H1 (cell line): ENCODE data around the gene BRPF1. TPM values are rescaled to one million over a fixed set of nuclear protein-coding genes. Genes with fewer than 3 reads are reported as not detected.

Source experiments
- CTCF ChIA-PET: fragments of 300-600 bp; sonication (Branson Sonifier 250); formaldehyde crosslinking; loops from one replicate; lab custom pipeline; 2021; ENCODE audit not compliant: partially characterized antibody; lab: Charles Lee
- POLR2A ChIA-PET: fragments of 300-600 bp; sonication (Branson Sonifier 250); formaldehyde crosslinking; loops from one replicate; lab custom pipeline; 2021; ENCODE audit warnings: inconsistent platforms; ENCODE audit not compliant: partially characterized antibody; lab: Charles Lee
- DNase-seq, 2 experiments: peaks; one replicate each; pipeline versions ENCODE4 v3.0.0 to v3.0.0-alpha.2; 2010 to 2022; ENCODE audit warnings: low spot score in 2 of 2, low read depth in 1 of 2, mixed read lengths in 1 of 2
- FAIRE-seq: peaks from 2 replicates; lab custom pipeline; 2011; peaks lifted over from hg19 to GRCh38; lab: Jason Lieb, UNC
- H2AFZ ChIP-seq: 2 replicates; pipeline ENCODE4 v1.8.1; 2012; ENCODE audit warnings: low read length, inconsistent platforms
- H2AK5ac ChIP-seq: 2 replicates; pipeline ENCODE4 v1.6.1; 2013; ENCODE audit warnings: low read depth, low read length
- H2BK120ac ChIP-seq: replicated peaks from 2 replicates; pipeline ENCODE3; 2013; ENCODE audit warnings: low read depth, low read length, inconsistent platforms
- H2BK12ac ChIP-seq: 2 replicates; pipeline ENCODE4 v1.6.1; 2013; ENCODE audit warnings: low read depth, low read length
- H2BK15ac ChIP-seq: 2 replicates; pipeline ENCODE4 v1.6.1; 2013; ENCODE audit warnings: low read length
- H2BK20ac ChIP-seq: 2 replicates; pipeline ENCODE4 v1.6.1; 2013; ENCODE audit warnings: low read length
- H2BK5ac ChIP-seq: 2 replicates; pipeline ENCODE4 v1.6.1; 2013; ENCODE audit warnings: low read depth, low read length
- H3K14ac ChIP-seq: 2 replicates; pipeline ENCODE4 v1.6.1; 2013; ENCODE audit warnings: inconsistent platforms; ENCODE audit not compliant: insufficient read length
- H3K18ac ChIP-seq: 2 replicates; pipeline ENCODE4 v1.6.1; 2013; ENCODE audit warnings: low read length; ENCODE audit errors: extremely low read depth
- H3K23ac ChIP-seq: 2 replicates; pipeline ENCODE4 v1.6.1; 2013; ENCODE audit warnings: inconsistent platforms; ENCODE audit not compliant: insufficient read length
- H3K23me2 ChIP-seq: 2 replicates; pipeline ENCODE4 v1.6.1; 2013; ENCODE audit warnings: low read depth, low read length
- H3K27ac ChIP-seq: 2 replicates; pipeline ENCODE4 v1.6.1; 2011; ENCODE audit warnings: low read depth, low read length, inconsistent platforms
- H3K27me3 ChIP-seq, 4 experiments: replicated peaks in 1 of 4; 1 replicate in 1 of 4; 2 replicates in 3 of 4; pipeline versions ENCODE4 v1.6.1 to v1.8.1; 2011 to 2013; ENCODE audit warnings: low read length in 3 of 4, mild to moderate bottlenecking in 3 of 4, inconsistent platforms in 2 of 4, mixed read lengths in 2 of 4, moderate library complexity in 1 of 4; ENCODE audit not compliant: control insufficient read depth in 3 of 4, insufficient read depth in 3 of 4; ENCODE audit errors: extremely low read depth in 1 of 4
- H3K36me3 ChIP-seq, 4 experiments: 2 replicates each; pipeline versions ENCODE4 v1.6.1 to v1.8.1; 2011 to 2013; ENCODE audit warnings: mild to moderate bottlenecking in 4 of 4, low read length in 3 of 4, moderate library complexity in 2 of 4, control low read depth in 1 of 4, inconsistent platforms in 1 of 4; ENCODE audit not compliant: insufficient read depth in 4 of 4, control insufficient read depth in 2 of 4
- H3K4ac ChIP-seq: replicated peaks from 2 replicates; pipeline ENCODE3; 2013; ENCODE audit warnings: low read length, low read depth, mixed read lengths, inconsistent platforms; ENCODE audit not compliant: insufficient read length
- H3K4me1 ChIP-seq, 4 experiments: replicated peaks in 1 of 4; 1 replicate in 1 of 4; 2 replicates in 3 of 4; pipeline versions ENCODE4 v1.6.1 to v1.8.1; 2011 to 2013; ENCODE audit warnings: low read length in 3 of 4, inconsistent platforms in 2 of 4, mixed read lengths in 1 of 4; ENCODE audit not compliant: insufficient read depth in 4 of 4, control insufficient read depth in 3 of 4
- H3K4me2 ChIP-seq, 2 experiments: 2 replicates each; pipeline versions ENCODE4 v1.6.1 to v1.8.1; 2011 to 2013; ENCODE audit warnings: low read depth in 2 of 2, low read length in 2 of 2, control low read depth in 1 of 2, inconsistent platforms in 1 of 2, mild to moderate bottlenecking in 1 of 2; ENCODE audit not compliant: insufficient read depth in 1 of 2
- H3K4me3 ChIP-seq, 4 experiments: fragments of 200-600, 300-600 bp in 1 of 4; sonication (generic), shearing (Covaris generic), sonication (Bioruptor Twin) in 1 of 4; 2 replicates each; pipeline versions ENCODE4 v1.5.1 to v1.8.1; 2011 to 2016; ENCODE audit warnings: low read length in 4 of 4, low read depth in 3 of 4, control low read depth in 2 of 4, inconsistent platforms in 2 of 4, mild to moderate bottlenecking in 2 of 4, mixed read lengths in 1 of 4, moderate library complexity in 1 of 4; ENCODE audit not compliant: insufficient read depth in 2 of 4; ENCODE audit errors: extremely low read depth in 1 of 4
- H3K56ac ChIP-seq: replicated peaks from 2 replicates; pipeline ENCODE3; 2013; ENCODE audit warnings: low read depth, mild to moderate bottlenecking, mixed read lengths, low read length, inconsistent platforms; ENCODE audit not compliant: insufficient read length
- H3K79me1 ChIP-seq: 2 replicates; pipeline ENCODE4 v1.6.1; 2013; ENCODE audit warnings: low read depth, low read length, control low read depth
- H3K79me2 ChIP-seq, 2 experiments: 2 replicates each; pipeline versions ENCODE4 v1.6.1 to v1.8.1; 2012 to 2013; ENCODE audit warnings: low read length in 2 of 2, mild to moderate bottlenecking in 2 of 2, inconsistent platforms in 1 of 2; ENCODE audit not compliant: insufficient read depth in 2 of 2, control insufficient read depth in 1 of 2
- H3K9ac ChIP-seq, 4 experiments: replicated peaks in 1 of 4; 1 replicate in 1 of 4; 2 replicates in 3 of 4; pipeline versions ENCODE4 v1.6.1 to v1.8.1; 2011 to 2013; ENCODE audit warnings: low read depth in 3 of 4, low read length in 3 of 4, control low read depth in 2 of 4, mild to moderate bottlenecking in 2 of 4, moderate library complexity in 2 of 4, inconsistent platforms in 1 of 4; ENCODE audit errors: extremely low read depth in 1 of 4
- H3K9me3 ChIP-seq, 2 experiments: 2 replicates each; pipeline versions ENCODE4 v1.6.1 to v1.8.1; 2012 to 2013; ENCODE audit warnings: mild to moderate bottlenecking in 2 of 2, moderate library complexity in 2 of 2, control low read depth in 1 of 2, inconsistent platforms in 1 of 2, low read depth in 1 of 2, low read length in 1 of 2, mixed read lengths in 1 of 2; ENCODE audit not compliant: insufficient read depth in 2 of 2
- H4K20me1 ChIP-seq, 2 experiments: replicated peaks in 1 of 2; 2 replicates each; pipeline versions ENCODE3 to v1.8.1; 2011 to 2013; ENCODE audit warnings: inconsistent platforms in 2 of 2, low read length in 2 of 2, mild to moderate bottlenecking in 1 of 2; ENCODE audit not compliant: insufficient read depth in 2 of 2, control insufficient read depth in 1 of 2
- H4K5ac ChIP-seq: 2 replicates; pipeline ENCODE4 v1.6.1; 2013; ENCODE audit warnings: low read length, low read depth, mixed read lengths, inconsistent platforms; ENCODE audit not compliant: insufficient read length
- H4K8ac ChIP-seq: 2 replicates; pipeline ENCODE4 v1.8.0; 2013; ENCODE audit warnings: mild to moderate bottlenecking, moderate library complexity, low read length, inconsistent platforms; ENCODE audit not compliant: insufficient read depth; ENCODE audit errors: extremely low read depth
- H4K91ac ChIP-seq: replicated peaks from 2 replicates; pipeline ENCODE3; 2013; ENCODE audit warnings: low read length, mixed read lengths, inconsistent platforms; ENCODE audit not compliant: insufficient read length
- JUN ChIP-seq: IDR thresholded peaks from 2 replicates; pipeline ENCODE4 v1.6.1; 2011; ENCODE audit warnings: low read depth, mild to moderate bottlenecking, improper control_type of control experiment, low read length
- TBP ChIP-seq: IDR thresholded peaks from 2 replicates; pipeline ENCODE4 v1.6.1; 2011; ENCODE audit warnings: low read depth, low read length, improper control_type of control experiment
- WGBS, 2 experiments: shearing (Covaris generic) in 1 of 2; methylation state at CpG; one replicate each; pipeline versions ENCODE4 v1.1.6 to v1.1.7; 2013 to 2015; ENCODE audit warnings: low lambda C conversion rate in 2 of 2, mixed read lengths in 2 of 2, inconsistent platforms in 1 of 2, low coverage in 1 of 2, missing lambda C conversion rate in 1 of 2; ENCODE audit not compliant: insufficient replicate concordance in 2 of 2, insufficient coverage in 1 of 2, insufficient read length in 1 of 2; ENCODE audit errors: extremely low coverage in 1 of 2, missing lambda C conversion rate in 1 of 2; 5-methylcytosine and 5-hydroxymethylcytosine counted together
- polyA plus RNA-seq, 7 experiments: library from polyadenylated mRNA; depleted of rRNA in 3 of 7; stranded (reverse) in 5 of 7; unstranded in 2 of 7; fragments of >200 nt in 5 of 7; fragments of 200-250 nt in 2 of 7; gene quantifications; 1 replicate in 5 of 7; 2 replicates in 1 of 7; 4 replicates in 1 of 7; pipeline versions ENCODE4 v1.2.1 to v1.2.3, GENCODE V29; 2011 to 2013; ENCODE audit warnings: missing spikeins in 2 of 7, mixed read lengths in 2 of 7
- total RNA-seq: library from RNA; stranded (reverse); fragmentation: NEBNext Ultra II Directional; extraction: Animal tissue kit (Norgen Biotek cat#: 25700); gene quantifications from 2 replicates; pipeline ENCODE4 v1.2.1, GENCODE V29; 2021

Gene BRPF1
- total and polyA plus RNA-seq, 2 of the 8 experiments (the other 6 are each of a cell fraction or from before 2014, with no cell fraction given) = 11.3 to 21.7 TPM

DNA sequence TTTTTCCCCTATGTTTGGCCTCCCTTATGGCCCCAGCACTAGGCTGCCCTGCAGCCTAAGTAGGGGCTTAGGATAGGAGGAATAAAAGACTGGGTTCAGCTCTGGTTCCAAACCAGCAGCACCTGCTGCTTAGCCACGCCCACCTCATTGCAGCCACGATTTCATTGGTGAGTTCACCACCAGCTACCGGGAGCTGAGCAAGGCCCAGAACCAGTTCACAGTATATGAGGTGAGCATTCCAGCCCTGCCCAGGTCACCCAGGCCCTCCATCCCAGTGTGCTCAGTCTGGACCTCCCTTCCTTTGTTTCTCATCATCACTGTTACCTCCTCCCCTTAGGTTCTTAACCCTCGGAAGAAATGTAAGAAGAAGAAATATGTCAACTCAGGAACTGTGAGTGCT, 16.4 kb upstream of the BRPF1 start:
- H4K8ac ChIP-seq = no peak overlapping the region
- H3K9ac ChIP-seq = no peak overlapping the region
- no peak overlapping the region for H3K27ac ChIP-seq
- no peak overlapping the region for H3K56ac ChIP-seq
- no peak overlapping the region for H2BK120ac ChIP-seq
- no peaks in the 10 kb centered on the region for H3K79me2 ChIP-seq
- no peak overlapping the region for H4K91ac ChIP-seq
- no peak overlapping the region for H3K14ac ChIP-seq
- H3K23ac ChIP-seq = no peak overlapping the region
- 34% methylated on average over 4 of the region's 4 CpGs; no CpG with 5 or more reads in 1 of the 2 experiments for WGBS, 2 experiments
- H4K20me1 ChIP-seq = peaks cover 0 to 3% of the 10 kb centered on the region in 2 experiments
- H2BK15ac ChIP-seq = no peak overlapping the region
- no peak overlapping the region for H2BK20ac ChIP-seq
- H3K4ac ChIP-seq = no peak overlapping the region
- POLR2A ChIA-PET = interaction anchor here (0.9 to 1.1 kb wide), 3 partner anchors 9 to 10 kb away, joined by 3 to 5 read pairs (median 5); no protein-coding TSS in a partner anchor
- no peak overlapping the region for H2BK12ac ChIP-seq
- no peak for FAIRE-seq
- H2AFZ ChIP-seq = 0 out of 2 replicates have a peak overlapping the region, but pooled peaks have one; percentile 25
- H3K4me2 ChIP-seq = no peak overlapping the region
- peak in 1 of 2 experiments; percentile 76 for DNase-seq
- H4K5ac ChIP-seq = no peak overlapping the region
- no peak overlapping the region for H2BK5ac ChIP-seq
- H3K23me2 ChIP-seq = peaks cover 9% of the 10 kb centered on the region; the same call in 1 of the 2 replicates
- H3K79me1 ChIP-seq = no peaks in the 10 kb centered on the region
- no peaks in the 10 kb centered on the region for H3K9me3 ChIP-seq
- H2AK5ac ChIP-seq = no peak overlapping the region
- peaks cover 0 to 3% (median 0%) of the 10 kb centered on the region in 4 experiments; a peak in 1 of 7 replicates for H3K4me1 ChIP-seq
- H3K36me3 ChIP-seq = no peaks in the 10 kb centered on the region
- H3K4me3 ChIP-seq = no peak overlapping the region
- H3K27me3 ChIP-seq = peaks cover 0 to 3% (median 0%) of the 10 kb centered on the region in 4 experiments; a peak in 2 of 7 replicates
- H3K18ac ChIP-seq = no peak overlapping the region
- CTCF ChIA-PET = interaction anchor here (1.0 to 8.8 kb wide), 4 partner anchors 8 to 214 kb away, joined by 3 to 84 read pairs (median 4); no protein-coding TSS in a partner anchor
- TF ChIP-seq TBP = peak; percentile 29; the same call in 1 of the 2 replicates
- no peak for TF ChIP-seq JUN
- TF ChIP-seq, all 59 proteins: peak for 1
